ENCODE measurements around the gene PPP6R1. TPM values are rescaled to one million over a fixed set of nuclear protein-coding genes. Genes with fewer than 3 reads are reported as not detected.
A peak's percentile ranks its signal among the peaks of the same experiment; 100 is the strongest.

PPP6R1 gene
- total and polyA plus RNA-seq, 2 of the 13 experiments (the other 11 are each of a cell fraction or from before 2014, with no cell fraction given) = 25.8 to 54.0 TPM

DNA sequence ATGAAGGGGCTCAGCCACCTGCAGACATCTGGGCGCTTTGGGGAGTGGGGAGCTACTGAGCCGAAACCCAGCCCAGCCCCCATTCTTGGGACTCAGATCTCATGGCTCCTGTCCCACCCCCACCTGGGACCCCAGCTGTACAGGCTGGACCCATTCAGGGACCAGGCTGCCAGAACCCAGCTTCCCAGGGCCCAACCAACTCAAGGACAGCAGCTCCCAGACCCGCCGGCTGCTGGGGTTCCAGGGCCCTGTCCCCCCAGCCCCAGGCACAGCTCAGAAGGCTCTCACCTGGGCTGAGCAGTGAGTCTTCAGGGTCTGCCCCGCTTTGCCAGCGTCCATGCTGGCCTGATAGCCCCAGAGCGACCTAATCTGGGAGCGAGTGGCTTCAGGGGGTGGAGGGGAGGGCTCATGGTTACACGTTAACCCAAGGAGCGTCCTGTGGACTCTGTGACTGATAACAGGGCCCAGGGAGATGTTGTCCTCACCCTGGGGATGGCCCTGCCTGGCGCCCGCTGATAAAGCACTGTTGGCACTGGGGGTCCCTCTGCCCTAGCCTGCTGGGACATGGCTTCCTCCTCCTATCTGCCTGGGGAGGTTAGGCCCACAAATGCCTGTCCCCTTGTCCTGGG is 30.3 kb downstream of the PPP6R1 start, which contains the start of gene TMEM86B (continued):
- no peak for TF ChIP-seq ZNF709 (CRISPR knock-in tag; IDR thresholded peaks at IDR 0.05)
- TF ChIP-seq, protein P1, sequence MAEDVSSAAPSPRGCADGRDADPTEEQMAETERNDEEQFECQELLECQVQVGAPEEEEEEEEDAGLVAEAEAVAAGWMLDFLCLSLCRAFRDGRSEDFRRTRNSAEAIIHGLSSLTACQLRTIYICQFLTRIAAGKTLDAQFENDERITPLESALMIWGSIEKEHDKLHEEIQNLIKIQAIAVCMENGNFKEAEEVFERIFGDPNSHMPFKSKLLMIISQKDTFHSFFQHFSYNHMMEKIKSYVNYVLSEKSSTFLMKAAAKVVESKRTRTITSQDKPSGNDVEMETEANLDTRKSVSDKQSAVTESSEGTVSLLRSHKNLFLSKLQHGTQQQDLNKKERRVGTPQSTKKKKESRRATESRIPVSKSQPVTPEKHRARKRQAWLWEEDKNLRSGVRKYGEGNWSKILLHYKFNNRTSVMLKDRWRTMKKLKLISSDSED (CRISPR knock-in tag; IDR thresholded peaks at IDR 0.05) = no peak
- TF ChIP-seq SNRNP70 (IDR thresholded peaks at IDR 0.05; ENCODE audit: low read depth, low read length) = no peak
- no peak for TF ChIP-seq JUN (CRISPR knock-in tag; IDR thresholded peaks at IDR 0.05)
- no peak for TF ChIP-seq HOXD1 (CRISPR knock-in tag; IDR thresholded peaks at IDR 0.05)
- no peak for TF ChIP-seq ARHGAP35 (CRISPR knock-in tag; IDR thresholded peaks at IDR 0.05; ENCODE audit: borderline replicate concordance)
- TF ChIP-seq, protein P2, sequence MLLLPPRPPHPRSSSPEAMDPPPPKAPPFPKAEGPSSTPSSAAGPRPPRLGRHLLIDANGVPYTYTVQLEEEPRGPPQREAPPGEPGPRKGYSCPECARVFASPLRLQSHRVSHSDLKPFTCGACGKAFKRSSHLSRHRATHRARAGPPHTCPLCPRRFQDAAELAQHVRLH (CRISPR knock-in tag; IDR thresholded peaks at IDR 0.05; ENCODE audit: borderline replicate concordance, low read depth) = peak; percentile 28; the same call in 1 of the 2 replicates
- TF ChIP-seq, protein P3, sequence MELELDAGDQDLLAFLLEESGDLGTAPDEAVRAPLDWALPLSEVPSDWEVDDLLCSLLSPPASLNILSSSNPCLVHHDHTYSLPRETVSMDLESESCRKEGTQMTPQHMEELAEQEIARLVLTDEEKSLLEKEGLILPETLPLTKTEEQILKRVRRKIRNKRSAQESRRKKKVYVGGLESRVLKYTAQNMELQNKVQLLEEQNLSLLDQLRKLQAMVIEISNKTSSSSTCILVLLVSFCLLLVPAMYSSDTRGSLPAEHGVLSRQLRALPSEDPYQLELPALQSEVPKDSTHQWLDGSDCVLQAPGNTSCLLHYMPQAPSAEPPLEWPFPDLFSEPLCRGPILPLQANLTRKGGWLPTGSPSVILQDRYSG (CRISPR knock-in tag; IDR thresholded peaks at IDR 0.05) = no peak
- TF ChIP-seq HIVEP1 (CRISPR knock-in tag; IDR thresholded peaks at IDR 0.05) = peak; percentile 77
- no peak for TF ChIP-seq ZNF652 (CRISPR knock-in tag; IDR thresholded peaks at IDR 0.05; ENCODE audit: borderline replicate concordance, low read depth)
- TF ChIP-seq RAD51 (IDR thresholded peaks at IDR 0.05; ENCODE audit: borderline replicate concordance) = no peak
- no peak for TF ChIP-seq ZNF33B (CRISPR knock-in tag; IDR thresholded peaks at IDR 0.05)
- TF ChIP-seq, protein P4, sequence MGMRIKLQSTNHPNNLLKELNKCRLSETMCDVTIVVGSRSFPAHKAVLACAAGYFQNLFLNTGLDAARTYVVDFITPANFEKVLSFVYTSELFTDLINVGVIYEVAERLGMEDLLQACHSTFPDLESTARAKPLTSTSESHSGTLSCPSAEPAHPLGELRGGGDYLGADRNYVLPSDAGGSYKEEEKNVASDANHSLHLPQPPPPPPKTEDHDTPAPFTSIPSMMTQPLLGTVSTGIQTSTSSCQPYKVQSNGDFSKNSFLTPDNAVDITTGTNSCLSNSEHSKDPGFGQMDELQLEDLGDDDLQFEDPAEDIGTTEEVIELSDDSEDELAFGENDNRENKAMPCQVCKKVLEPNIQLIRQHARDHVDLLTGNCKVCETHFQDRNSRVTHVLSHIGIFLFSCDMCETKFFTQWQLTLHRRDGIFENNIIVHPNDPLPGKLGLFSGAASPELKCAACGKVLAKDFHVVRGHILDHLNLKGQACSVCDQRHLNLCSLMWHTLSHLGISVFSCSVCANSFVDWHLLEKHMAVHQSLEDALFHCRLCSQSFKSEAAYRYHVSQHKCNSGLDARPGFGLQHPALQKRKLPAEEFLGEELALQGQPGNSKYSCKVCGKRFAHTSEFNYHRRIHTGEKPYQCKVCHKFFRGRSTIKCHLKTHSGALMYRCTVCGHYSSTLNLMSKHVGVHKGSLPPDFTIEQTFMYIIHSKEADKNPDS (CRISPR knock-in tag; IDR thresholded peaks at IDR 0.05) = no peak
- no peak for TF ChIP-seq EHMT2 (IDR thresholded peaks at IDR 0.05; ENCODE audit: borderline replicate concordance, low read depth, low read length)
- TF ChIP-seq, protein P5, sequence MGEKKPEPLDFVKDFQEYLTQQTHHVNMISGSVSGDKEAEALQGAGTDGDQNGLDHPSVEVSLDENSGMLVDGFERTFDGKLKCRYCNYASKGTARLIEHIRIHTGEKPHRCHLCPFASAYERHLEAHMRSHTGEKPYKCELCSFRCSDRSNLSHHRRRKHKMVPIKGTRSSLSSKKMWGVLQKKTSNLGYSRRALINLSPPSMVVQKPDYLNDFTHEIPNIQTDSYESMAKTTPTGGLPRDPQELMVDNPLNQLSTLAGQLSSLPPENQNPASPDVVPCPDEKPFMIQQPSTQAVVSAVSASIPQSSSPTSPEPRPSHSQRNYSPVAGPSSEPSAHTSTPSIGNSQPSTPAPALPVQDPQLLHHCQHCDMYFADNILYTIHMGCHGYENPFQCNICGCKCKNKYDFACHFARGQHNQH (CRISPR knock-in tag; IDR thresholded peaks at IDR 0.05) = peak; percentile 68
- no peak for TF ChIP-seq EZH2 (conservative IDR thresholded peaks at IDR 0.05; ENCODE audit: low read depth, low read length)
- no peak for TF ChIP-seq SRSF9 (IDR thresholded peaks at IDR 0.05; ENCODE audit: borderline replicate concordance, insufficient read depth, low read depth, low read length, poor library complexity, severe bottlenecking)
- no peak for TF ChIP-seq FOSL1 (CRISPR knock-in tag; IDR thresholded peaks at IDR 0.05; ENCODE audit: borderline replicate concordance)
- no peak for TF ChIP-seq ZNF773 (CRISPR knock-in tag; IDR thresholded peaks at IDR 0.05; ENCODE audit: borderline replicate concordance)
- TF ChIP-seq, protein P6, sequence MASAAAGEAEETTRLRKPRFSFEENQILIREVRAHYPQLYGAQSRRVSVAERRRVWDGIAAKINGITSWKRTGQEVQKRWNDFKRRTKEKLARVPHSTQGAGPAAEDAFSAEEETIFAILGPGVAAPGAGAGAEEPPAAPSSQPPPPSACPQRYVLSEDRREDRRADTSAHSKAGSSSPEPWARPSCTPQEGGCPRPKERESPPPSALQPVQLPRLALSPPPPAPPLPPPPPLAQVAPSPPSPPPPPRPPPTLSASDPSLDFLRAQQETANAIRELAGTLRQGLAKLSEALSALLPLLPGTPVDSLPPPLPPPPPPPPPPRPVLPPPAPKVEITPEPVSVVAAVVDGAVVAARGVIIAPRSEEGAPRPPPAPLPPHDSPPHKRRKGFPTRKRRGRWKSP (CRISPR knock-in tag; IDR thresholded peaks at IDR 0.05) = no peak
- no peak for TF ChIP-seq ZNF879 (CRISPR knock-in tag; IDR thresholded peaks at IDR 0.05)
- TF ChIP-seq PRMT3 (CRISPR knock-in tag; IDR thresholded peaks at IDR 0.05; ENCODE audit: borderline replicate concordance, low read depth) = no peak
